ENCODE measurements around the gene IFITM5.
"Not testable (repeated sequence)": the region's sequence is repeated elsewhere in the genome, so short reads cannot be mapped to it uniquely, and the experiment has no call there.

The IFITM5 gene

DNA sequence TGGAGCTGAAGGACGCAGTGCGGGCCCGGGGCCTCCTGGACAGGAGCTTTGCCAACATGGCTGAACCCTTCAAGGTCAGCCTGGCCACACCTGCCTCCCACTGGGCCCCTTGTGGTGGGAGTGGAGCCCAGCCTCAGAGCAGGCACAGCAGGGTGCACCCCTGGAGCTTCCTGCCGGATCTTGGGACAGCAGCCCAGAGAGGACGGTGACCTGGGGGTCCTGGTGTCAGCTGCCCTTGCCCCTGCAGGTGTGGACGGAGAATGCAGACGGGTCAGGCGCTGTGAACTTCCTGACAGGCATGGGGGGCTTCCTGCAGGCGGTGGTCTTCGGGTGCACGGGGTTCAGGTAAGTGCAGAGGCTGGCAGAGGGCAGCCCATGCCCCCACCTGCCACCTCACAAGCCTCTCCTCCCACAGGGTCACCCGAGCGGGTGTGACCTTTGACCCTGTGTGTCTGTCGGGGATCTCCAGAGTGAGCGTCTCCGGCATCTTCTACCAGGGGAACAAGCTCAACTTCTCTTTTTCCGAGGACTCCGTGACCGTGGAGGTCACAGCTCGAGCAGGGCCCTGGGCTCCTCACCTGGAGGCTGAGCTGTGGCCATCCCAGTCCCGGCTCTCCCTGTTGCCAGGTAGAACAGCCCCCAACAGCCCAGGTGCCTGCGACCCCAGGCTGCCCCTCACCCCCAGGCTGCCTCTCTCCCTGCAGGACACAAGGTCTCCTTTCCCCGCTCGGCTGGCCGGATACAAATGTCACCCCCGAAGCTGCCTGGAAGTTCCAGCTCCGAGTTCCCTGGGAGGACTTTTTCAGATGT is 5.3 kb downstream of the IFITM5 start:
- DNase-seq, result no peak

DNA sequence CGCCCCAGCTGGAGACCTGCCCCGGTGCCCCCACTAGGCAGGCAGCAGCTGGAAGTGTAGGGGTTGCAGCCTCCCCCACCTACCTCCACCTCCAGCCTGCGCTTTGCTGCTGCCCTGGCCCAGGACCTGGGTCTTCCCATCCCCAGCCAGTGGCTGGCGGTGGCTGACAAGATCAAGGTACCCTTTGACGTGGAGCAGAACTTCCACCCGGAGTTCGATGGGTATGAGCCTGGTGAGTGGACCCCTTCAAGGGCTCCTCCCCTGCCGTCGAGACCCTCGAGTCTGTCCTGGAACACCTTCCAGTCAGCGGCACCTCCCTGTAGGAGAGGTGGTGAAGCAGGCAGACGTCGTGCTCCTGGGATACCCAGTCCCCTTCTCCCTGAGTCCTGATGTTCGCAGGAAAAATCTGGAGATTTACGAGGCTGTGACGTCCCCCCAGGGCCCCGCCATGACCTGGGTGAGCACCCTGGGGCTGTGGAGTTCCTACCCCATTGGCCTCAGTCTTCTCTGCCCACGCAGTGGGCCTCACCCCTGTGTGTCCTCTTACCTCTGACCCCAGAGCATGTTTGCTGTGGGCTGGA is 6.0 kb downstream of the IFITM5 start:
- no peak for DNase-seq

DNA sequence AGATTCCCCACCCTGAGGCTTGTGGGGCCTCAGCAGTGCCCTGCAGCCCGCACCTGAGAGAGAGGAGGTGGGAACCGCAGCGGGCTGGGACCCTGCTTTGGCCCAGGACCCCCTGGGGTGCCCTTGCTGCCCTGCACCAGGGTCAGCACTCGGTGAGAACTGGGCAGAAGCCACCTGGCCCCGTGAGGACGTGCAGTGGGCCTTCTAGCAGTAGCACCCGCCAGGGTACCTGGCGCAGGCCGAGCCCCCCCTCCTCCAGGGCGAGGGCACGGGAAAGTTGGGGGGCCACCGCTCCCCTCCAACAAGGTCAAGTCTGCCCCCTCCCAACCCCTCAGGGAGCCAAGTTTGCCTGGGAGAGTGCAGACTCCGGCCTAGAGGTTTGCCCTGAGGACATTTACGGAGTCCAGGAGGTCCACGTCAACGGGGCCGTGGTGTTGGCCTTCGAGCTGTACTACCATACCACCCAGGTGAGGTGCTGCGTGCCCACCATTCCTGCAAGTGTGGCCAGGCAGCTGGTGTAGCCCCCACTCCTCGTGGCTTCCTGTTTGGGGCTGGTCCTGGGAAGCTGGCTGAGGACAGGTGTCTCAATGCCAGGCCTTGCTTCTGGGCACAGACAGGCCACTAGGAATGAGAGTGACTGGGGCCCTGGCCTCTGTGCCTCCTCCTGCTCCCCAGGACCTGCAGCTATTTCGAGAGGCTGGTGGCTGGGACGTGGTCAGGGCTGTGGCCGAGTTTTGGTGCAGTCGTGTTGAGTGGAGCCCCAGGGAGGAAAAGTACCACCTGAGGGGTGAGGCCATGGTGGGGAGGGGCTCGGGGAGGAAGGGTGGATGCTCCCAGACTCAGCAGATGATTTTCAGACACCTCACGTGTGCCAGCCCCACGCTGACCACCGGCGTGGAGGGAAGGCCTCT is 6.9 kb downstream of the IFITM5 start:
- DNase-seq, result no peak

DNA sequence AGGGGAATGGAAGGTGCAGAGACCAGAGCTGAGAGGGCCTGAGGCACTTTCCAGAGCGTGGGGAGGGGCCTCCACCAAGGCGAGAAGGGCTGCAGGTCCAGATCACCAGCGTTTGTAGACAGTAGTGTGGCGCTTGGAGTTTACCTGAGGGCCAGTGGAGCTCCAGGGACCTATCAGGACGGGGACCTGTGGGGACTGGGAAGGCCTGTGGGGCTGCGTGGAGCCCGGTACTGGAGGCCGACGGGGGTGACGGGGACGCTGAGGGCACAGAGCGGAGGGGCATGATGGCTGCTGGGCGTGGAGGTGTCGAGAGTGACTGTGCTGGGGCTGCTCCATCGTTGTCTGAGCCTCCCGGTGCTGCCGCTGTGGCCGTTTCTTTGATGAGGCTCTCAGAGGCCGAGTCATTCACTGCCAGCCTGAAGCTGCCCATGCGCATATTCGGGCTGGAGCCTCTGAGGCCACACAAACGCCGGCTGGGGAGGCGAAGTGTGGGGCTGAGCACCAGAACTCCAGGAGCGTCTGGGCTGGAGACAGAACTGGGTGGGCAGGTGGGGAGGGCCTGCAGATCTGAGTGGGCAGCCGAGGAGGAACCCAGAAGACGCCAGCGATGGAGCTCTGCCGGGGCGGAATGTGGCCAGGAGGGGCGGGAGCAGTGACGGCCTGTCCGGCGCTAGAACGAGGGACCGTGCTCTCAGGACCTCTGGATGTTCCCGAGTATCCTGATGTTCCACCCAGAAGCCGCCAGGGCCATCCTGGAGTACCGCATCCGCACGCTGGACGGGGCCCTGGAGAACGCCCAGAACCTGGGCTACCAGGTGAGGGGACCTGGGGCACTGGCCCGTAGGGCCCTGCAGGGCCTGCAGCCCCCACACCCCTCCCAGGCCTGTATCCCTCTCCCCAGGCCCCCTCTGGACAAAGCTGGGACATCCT is 7.8 kb downstream of the IFITM5 start:
- DNase-seq, result no peak

GRCh38 chr11:290621-291231 is 8.6 kb downstream of the IFITM5 start:
- no peak for DNase-seq

- DNase-seq, result no peak
Measured at GRCh38 chr11:289712-290620, 9.4 kb downstream of the IFITM5 start.

- no peak for DNase-seq
Measured at GRCh38 chr11:289398-289711, 10.0 kb downstream of the IFITM5 start.

DNA sequence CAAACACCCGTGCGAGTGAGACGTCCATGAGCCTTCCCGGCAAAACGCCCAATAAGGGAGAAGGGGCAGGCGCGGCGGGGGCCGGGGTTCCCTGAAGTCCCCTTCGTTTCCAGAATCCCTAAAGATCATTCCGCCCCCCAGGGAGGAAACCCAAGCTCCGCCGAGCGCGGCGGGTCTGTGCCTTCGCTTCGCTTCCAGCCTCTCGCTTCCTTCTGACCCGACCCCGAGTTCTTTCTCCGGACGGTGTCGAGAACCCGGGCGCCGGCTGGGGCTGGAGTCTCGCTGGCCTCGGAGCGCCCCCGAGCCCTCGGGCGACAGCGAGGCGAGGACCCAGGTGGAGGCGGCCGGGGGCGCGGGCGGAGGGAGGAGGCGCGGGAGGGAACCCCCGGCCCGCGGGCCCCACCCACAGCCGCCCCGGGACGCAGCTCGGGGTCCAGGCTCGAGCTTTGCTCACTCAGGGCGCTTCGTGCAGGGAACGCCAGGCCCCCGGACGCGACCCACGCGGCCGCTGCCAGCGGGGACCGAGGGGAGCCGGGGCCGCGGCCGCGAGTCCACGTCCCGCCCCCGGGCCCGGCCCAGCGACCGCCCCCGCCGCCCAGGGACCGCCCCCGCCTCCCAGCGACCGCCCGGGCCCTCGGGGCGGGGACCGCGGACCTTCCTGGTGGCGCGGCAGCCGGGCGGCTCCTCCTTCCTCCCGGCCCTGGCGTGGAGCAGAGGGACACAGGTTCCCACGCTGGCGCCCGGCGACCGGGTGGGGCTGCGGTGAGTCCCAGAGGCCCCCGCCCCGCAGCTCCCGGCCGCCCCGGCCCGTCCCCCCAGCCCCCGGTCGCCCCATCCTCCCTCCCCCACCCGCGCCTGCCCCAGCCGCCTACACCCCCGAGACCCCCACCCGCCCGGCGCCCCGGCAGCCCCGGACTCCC is 10.6 kb downstream of the IFITM5 start, which contains the start of gene PGGHG:
Gene PGGHG, plus strand, starts transcription at position 649 of the 920 bp plus-strand sequence. CDS start 691 bp downstream, outside the sequence.
- DNase-seq, result peak; percentile 35

DNA sequence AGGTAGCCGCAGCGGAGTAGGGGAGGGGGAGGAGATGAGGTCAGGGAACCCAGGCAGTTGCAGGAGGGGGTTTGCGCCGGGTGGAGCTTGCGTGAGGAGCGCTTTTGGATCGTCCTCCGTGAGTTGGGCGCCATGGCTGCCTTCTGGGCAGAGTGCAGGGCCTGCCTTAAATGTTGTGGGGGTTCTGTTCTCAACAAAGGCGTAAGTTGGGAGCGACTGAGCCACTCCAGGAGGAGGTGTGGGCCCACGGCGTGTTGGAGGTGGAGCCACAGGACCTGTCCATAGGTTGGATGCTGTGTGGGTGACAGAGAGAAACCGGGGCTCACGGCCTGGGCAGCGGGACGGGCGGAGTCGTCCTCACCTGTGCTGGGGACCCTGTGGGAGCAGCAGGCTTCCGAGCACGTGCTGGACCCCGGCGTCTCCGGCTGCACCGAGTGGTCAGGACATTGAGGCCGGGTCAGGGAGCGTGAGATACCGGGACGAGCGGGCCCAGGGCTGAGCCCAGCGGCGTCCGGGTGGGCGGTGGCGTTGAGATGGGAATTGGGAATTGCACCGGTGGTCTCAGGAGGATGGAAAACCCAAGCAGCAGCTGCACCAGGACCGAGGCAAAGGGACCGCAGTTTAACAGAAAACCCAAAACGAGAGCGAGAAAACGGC is 11.4 kb downstream of the IFITM5 start:
- DNase-seq, result no peak

DNA sequence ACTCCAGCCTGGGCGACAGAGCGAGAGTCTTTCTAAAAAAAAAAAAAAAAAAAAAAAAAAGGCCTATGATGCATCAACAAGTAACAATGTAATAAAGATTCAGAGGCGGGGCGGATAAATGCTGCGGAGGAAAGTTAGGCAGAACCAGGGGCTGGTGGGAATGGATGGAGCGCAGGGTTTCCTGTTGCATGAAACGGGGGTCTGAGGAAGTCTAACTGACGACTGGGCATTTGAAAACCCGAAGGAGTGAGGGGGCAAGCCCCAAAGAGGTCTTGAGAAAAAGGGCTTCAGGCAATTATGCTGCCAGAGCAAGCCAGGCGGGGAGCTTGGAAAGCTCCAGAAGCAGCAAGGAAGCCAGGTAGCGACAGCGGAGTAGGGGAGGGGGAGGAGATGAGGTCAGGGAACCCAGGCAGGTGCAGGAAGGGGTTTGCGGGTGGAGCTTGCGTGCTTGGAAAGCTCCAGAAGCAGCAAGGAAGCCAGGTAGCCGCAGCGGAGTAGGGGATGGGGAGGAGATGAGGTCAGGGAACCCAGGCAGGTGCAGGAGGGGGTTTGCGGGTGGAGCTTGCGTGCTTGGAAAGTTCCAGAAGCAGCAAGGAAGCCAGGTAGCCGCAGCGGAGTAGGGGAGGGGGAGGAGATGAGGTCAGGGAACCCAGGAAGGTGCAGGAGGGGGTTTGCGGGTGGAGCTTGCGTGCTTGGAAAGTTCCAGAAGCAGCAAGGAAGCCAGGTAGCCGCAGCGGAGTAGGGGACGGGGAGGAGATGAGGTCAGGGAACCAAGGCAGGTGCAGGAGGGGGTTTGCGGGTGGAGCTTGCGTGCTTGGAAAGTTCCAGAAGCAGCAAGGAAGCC is 12.1 kb downstream of the IFITM5 start:
- DNase-seq, result not testable (repeated sequence)

GRCh38 chr11:285894-286220 is 13.5 kb downstream of the IFITM5 start:
- DNase-seq, result no peak

- no peak for DNase-seq
Measured at GRCh38 chr11:285021-285893, 14.1 kb downstream of the IFITM5 start.

- DNase-seq, result no peak
Measured at GRCh38 chr11:284105-285020, 15.0 kb downstream of the IFITM5 start.

GRCh38 chr11:283405-284104 is 15.8 kb downstream of the IFITM5 start:
- DNase-seq, result no peak
